Testis (tissue), 2 donors: ENCODE results near the gene MS4A5.

Experiments used
- CTCF ChIP-seq, 3 experiments: fragments of 450-650 bp in 2 of 3; fragments of 200-600 bp in 1 of 3; sonication (generic) in 1 of 3; IDR thresholded peaks; one replicate each; pipeline ENCODE4 v1.5.1; 2016 to 2019; ENCODE audit warnings: antibody characterized with exemption in 3 of 3, mild to moderate bottlenecking in 2 of 3, moderate library complexity in 1 of 3
- POLR2A ChIP-seq: fragments of 450-650 bp; IDR thresholded peaks from one replicate; pipeline ENCODE4 v1.6.1; 2017; ENCODE audit warnings: antibody characterized with exemption, mild to moderate bottlenecking, moderate library complexity

GRCh38 chr11:60396382-60396781 lies 33.0 kb upstream of the MS4A5 start, which contains the start of gene MS4A14:
- no peak for TF ChIP-seq CTCF (IDR thresholded peaks at IDR 0.05)
- no peak for TF ChIP-seq POLR2A
